CD14-positive monocyte (primary cell): ENCODE data around the gene SLC39A12. TPM values are rescaled to one million over a fixed set of nuclear protein-coding genes. Genes with fewer than 3 reads are reported as not detected.

ENCODE experiments used
- DNase-seq, 3 donors: peaks; one replicate each; pipeline ENCODE4 v3.0.0-alpha.2; 2011 to 2022
- H2AFZ ChIP-seq: 2 replicates; pipeline ENCODE4 v1.6.0; 2012; ENCODE audit warnings: mild to moderate bottlenecking, low read depth, low read length, inconsistent platforms; ENCODE audit not compliant: insufficient read depth, poor library complexity, severe bottlenecking
- H3K27ac ChIP-seq, 2 donors: 1 replicate in 1 of 2; 2 replicates in 1 of 2; pipeline ENCODE4 v1.5.1; 2012 to 2013; ENCODE audit warnings: low read length in 2 of 2, control low read depth in 1 of 2, inconsistent platforms in 1 of 2, low read depth in 1 of 2, mild to moderate bottlenecking in 1 of 2
- H3K27me3 ChIP-seq, 2 donors: one replicate each; pipeline versions ENCODE4 v1.6.0 to v1.6.1; 2011 to 2013; ENCODE audit warnings: low read length in 2 of 2; ENCODE audit not compliant: control insufficient read depth in 2 of 2, insufficient read depth in 2 of 2
- H3K36me3 ChIP-seq, 2 donors: replicated peaks in 1 of 2; 1 replicate in 1 of 2; 2 replicates in 1 of 2; pipeline versions ENCODE4 v1.5.1 to v1.6.1; 2012 to 2013; ENCODE audit warnings: low read length in 2 of 2, control low read depth in 1 of 2, inconsistent platforms in 1 of 2, mild to moderate bottlenecking in 1 of 2; ENCODE audit not compliant: insufficient read depth in 2 of 2, control insufficient read depth in 1 of 2
- H3K4me1 ChIP-seq, 2 donors: 1 replicate in 1 of 2; 2 replicates in 1 of 2; pipeline versions ENCODE4 v1.5.1 to v1.6.1; 2012 to 2013; ENCODE audit warnings: low read length in 2 of 2, control low read depth in 1 of 2, inconsistent platforms in 1 of 2, mild to moderate bottlenecking in 1 of 2, moderate library complexity in 1 of 2; ENCODE audit not compliant: insufficient read depth in 2 of 2, control insufficient read depth in 1 of 2
- H3K4me2 ChIP-seq: replicated peaks from 2 replicates; pipeline ENCODE3; 2012; ENCODE audit warnings: low read length, moderate library complexity, mild to moderate bottlenecking; ENCODE audit not compliant: poor library complexity, severe bottlenecking; ENCODE audit errors: extremely low read depth
- H3K4me3 ChIP-seq, 3 experiments: fragments of 200-600 bp in 1 of 3; sonication (generic) in 1 of 3; replicated peaks in 1 of 3; 1 replicate in 2 of 3; 2 replicates in 1 of 3; pipeline ENCODE4 v1.5.1; 2011 to 2013; ENCODE audit warnings: low read length in 3 of 3, mild to moderate bottlenecking in 3 of 3, control low read depth in 2 of 3, low read depth in 2 of 3, inconsistent platforms in 1 of 3, moderate library complexity in 1 of 3
- H3K79me2 ChIP-seq: 2 replicates; pipeline ENCODE4 v1.6.0; 2012; ENCODE audit warnings: mild to moderate bottlenecking, control low read depth, inconsistent platforms, low read length, moderate library complexity; ENCODE audit not compliant: insufficient read depth
- H3K9ac ChIP-seq: 2 replicates; pipeline ENCODE4 v1.6.0; 2017; ENCODE audit warnings: low read length, mild to moderate bottlenecking; ENCODE audit not compliant: insufficient read depth, poor library complexity, severe bottlenecking
- H3K9me3 ChIP-seq, 2 donors: replicated peaks in 1 of 2; 1 replicate in 1 of 2; 2 replicates in 1 of 2; pipeline versions ENCODE4 v1.5.1 to v1.6.1; 2012 to 2013; ENCODE audit warnings: low read length in 2 of 2, control low read depth in 1 of 2; ENCODE audit not compliant: control insufficient read depth in 1 of 2, insufficient read depth in 1 of 2
- H4K20me1 ChIP-seq: 2 replicates; pipeline ENCODE4 v1.6.0; 2012; ENCODE audit warnings: mild to moderate bottlenecking, low read length, control low read depth, moderate library complexity; ENCODE audit not compliant: insufficient read depth
- H3K27ac Mint-ChIP-seq, 7 donors: one replicate each; pipeline ENCODE4 v1.8.0; 2020; ENCODE audit warnings: mild to moderate bottlenecking in 7 of 7, mixed read lengths in 7 of 7, moderate library complexity in 6 of 7, inconsistent platforms in 2 of 7
- H3K27me3 Mint-ChIP-seq, 3 donors: one replicate each; pipeline ENCODE4 v1.8.0; 2021 to 2022; ENCODE audit warnings: low read depth in 3 of 3, mild to moderate bottlenecking in 3 of 3, mixed read lengths in 3 of 3, moderate library complexity in 3 of 3, inconsistent platforms in 1 of 3
- H3K36me3 Mint-ChIP-seq, 2 donors: one replicate each; pipeline ENCODE4 v1.8.0; 2020; ENCODE audit warnings: mixed read lengths in 2 of 2, inconsistent platforms in 1 of 2, mild to moderate bottlenecking in 1 of 2
- H3K4me1 Mint-ChIP-seq: one replicate; pipeline ENCODE4 v1.8.0; 2020; ENCODE audit warnings: mild to moderate bottlenecking, mixed read lengths
- H3K4me3 Mint-ChIP-seq, 2 donors: one replicate each; pipeline ENCODE4 v1.8.0; 2020; ENCODE audit warnings: mild to moderate bottlenecking in 2 of 2, mixed read lengths in 2 of 2, moderate library complexity in 1 of 2
- H3K9me3 Mint-ChIP-seq, 7 donors: one replicate each; pipeline ENCODE4 v1.8.0; 2020 to 2022; ENCODE audit warnings: mixed read lengths in 7 of 7, mild to moderate bottlenecking in 6 of 7, moderate library complexity in 6 of 7, inconsistent platforms in 2 of 7
- CTCF ChIP-seq: fragments of 200-600 bp; IDR thresholded peaks from one replicate; pipeline ENCODE4 v1.8.0; 2022; ENCODE audit warnings: antibody characterized with exemption, mild to moderate bottlenecking
- WGBS: methylation state at CpG from one replicate; pipeline ENCODE4 v1.1.5; 2013; ENCODE audit warnings: missing lambda C conversion rate; ENCODE audit not compliant: insufficient coverage; 5-methylcytosine and 5-hydroxymethylcytosine counted together
- intact Hi-C, 2 donors: fragments of 100-400 bp; cut with micrococcal nuclease; formaldehyde crosslinking; loops; one replicate each; pipeline versions ENCODE4 v1.15.0 to v1.15.1; 2023
- polyA plus RNA-seq, 3 donors: library from polyadenylated mRNA; depleted of rRNA in 1 of 3; unstranded in 2 of 3; stranded (reverse) in 1 of 3; fragments of 300-500 nt in 2 of 3; fragments of >200 nt in 1 of 3; fragmentation: Illumina TruSeq in 2 of 3; gene quantifications; 1 replicate in 2 of 3; 2 replicates in 1 of 3; pipeline ENCODE4 v1.2.3, GENCODE V29; 2012 to 2021

The SLC39A12 gene
- polyA plus RNA-seq, 3 donors: not detected

DNA sequence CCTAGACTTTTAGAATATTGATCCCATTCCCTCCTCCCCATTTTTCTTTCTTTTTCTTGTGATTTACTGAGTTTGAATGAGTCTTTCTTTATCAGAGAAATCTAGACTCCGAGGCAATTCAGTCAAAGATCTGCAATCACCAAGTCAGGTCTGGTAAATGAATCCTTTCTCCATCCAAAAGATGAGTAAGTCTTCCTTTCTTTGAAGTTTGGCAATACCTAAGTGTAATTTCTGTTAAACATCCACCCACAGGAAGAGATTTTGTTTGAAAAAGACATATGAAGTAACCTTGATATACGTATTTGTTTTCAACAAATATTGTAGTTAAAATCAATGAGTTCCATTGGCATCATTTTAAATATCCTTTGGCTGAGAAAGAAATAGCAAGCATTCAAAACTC lies 58.3 kb downstream of the SLC39A12 start:
- no peaks in the 10 kb centered on the region for H4K20me1 ChIP-seq
- no peaks in the 10 kb centered on the region for H3K79me2 ChIP-seq
- H3K4me1 ChIP-seq: peaks cover 0 to 9% of the 10 kb centered on the region in 2 donors
- no peaks in the 10 kb centered on the region for H3K36me3 ChIP-seq
- no peak overlapping the region for H3K9ac ChIP-seq
- H3K4me3 ChIP-seq: no peak overlapping the region
- Mint-ChIP-seq H3K36me3 (no peaks in the 10 kb centered on the region), H3K27me3 (peaks cover 2 to 9% (median 2%) of the 10 kb centered on the region in 3 donors), H3K27ac (no peak overlapping the region), H3K4me1 (peaks cover 15% of the 10 kb centered on the region), H3K9me3 (peaks cover 0 to 3% (median 0%) of the 10 kb centered on the region in 7 donors), H3K4me3 (no peak overlapping the region)
- no peak for TF ChIP-seq CTCF
- H3K4me2 ChIP-seq: no peak overlapping the region
- no CpG with 5 or more reads among the region's 2 CpGs for WGBS
- no peak overlapping the region for H2AFZ ChIP-seq
- no peak overlapping the region for H3K27ac ChIP-seq
- H3K27me3 ChIP-seq: no peaks in the 10 kb centered on the region
- intact Hi-C loops: no loop called here
- no peaks in the 10 kb centered on the region for H3K9me3 ChIP-seq
- DNase-seq: no peak

DNA sequence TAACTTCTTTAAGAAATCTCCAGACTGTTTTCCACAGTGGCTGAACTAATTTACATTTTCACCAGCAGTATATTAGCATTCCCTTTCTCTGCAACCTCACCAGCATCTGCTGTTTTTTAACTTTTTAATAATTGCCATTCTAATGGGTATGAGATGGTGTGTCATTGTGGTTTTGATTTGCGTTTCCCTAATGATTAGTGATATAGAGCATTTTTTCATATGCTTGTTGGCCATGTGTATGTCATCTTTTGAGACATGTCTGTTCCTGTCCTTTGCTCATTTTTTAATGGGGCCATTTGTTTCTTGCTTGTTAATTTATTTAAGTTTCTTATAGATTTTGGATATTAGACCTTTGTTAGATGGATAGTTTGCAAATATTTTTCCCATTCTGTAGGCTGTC lies 68.8 kb downstream of the SLC39A12 start:
- intact Hi-C loops: no loop called here
- H3K36me3 ChIP-seq: no peaks in the 10 kb centered on the region
- H3K27me3 ChIP-seq: no peaks in the 10 kb centered on the region
- H3K4me3 Mint-ChIP-seq: no peak overlapping the region
- no peak overlapping the region for H3K4me3 ChIP-seq
- H2AFZ ChIP-seq: no peak overlapping the region
- H3K79me2 ChIP-seq: no peaks in the 10 kb centered on the region
- H3K9me3 Mint-ChIP-seq: peaks cover 5 to 31% (median 16%) of the 10 kb centered on the region in 7 donors
- peaks cover 0 to 15% of the 10 kb centered on the region in 2 donors for H3K9me3 ChIP-seq
- H4K20me1 ChIP-seq: no peaks in the 10 kb centered on the region
- H3K9ac ChIP-seq: no peak overlapping the region
- H3K4me2 ChIP-seq: no peak overlapping the region
- no peak overlapping the region for H3K27ac Mint-ChIP-seq
- H3K4me1 Mint-ChIP-seq: no peaks in the 10 kb centered on the region
- no peaks in the 10 kb centered on the region for H3K36me3 Mint-ChIP-seq
- no peak for TF ChIP-seq CTCF
- H3K27ac ChIP-seq: no peak overlapping the region
- no peak for DNase-seq
- 78% methylated on average over 1 of the region's 1 CpG for WGBS
- peaks cover 0 to 3% (median 1%) of the 10 kb centered on the region in 3 donors for H3K27me3 Mint-ChIP-seq
- no peaks in the 10 kb centered on the region for H3K4me1 ChIP-seq
